Esophagus muscularis mucosa (tissue), 4 donors: ENCODE data around the gene GPC6.

ENCODE experiments used
- EP300 ChIP-seq: sonication (generic); formaldehyde crosslinking; IDR thresholded peaks from one replicate; pipeline ENCODE4 v1.6.1; 2017; ENCODE audit warnings: antibody characterized with exemption
- POLR2A ChIP-seq: fragments of 450-650 bp; IDR thresholded peaks from one replicate; pipeline ENCODE4 v1.6.1; 2017; ENCODE audit warnings: antibody characterized with exemption, moderate library complexity, mild to moderate bottlenecking, low read depth
- POLR2AphosphoS5 ChIP-seq, 2 donors: sonication (generic); formaldehyde crosslinking; IDR thresholded peaks; one replicate each; pipeline ENCODE4 v1.6.1; 2017; ENCODE audit warnings: antibody characterized with exemption in 2 of 2
- TF ChIP-seq, protein P1 (sequence below), 3 experiments: fragments of 200-600 bp in 2 of 3; fragments of 450-650 bp in 1 of 3; sonication (generic) in 2 of 3; IDR thresholded peaks; one replicate each; pipeline ENCODE4 v1.5.1; 2017 to 2019; ENCODE audit warnings: antibody characterized with exemption in 3 of 3, mild to moderate bottlenecking in 2 of 3, moderate library complexity in 1 of 3

DNA sequence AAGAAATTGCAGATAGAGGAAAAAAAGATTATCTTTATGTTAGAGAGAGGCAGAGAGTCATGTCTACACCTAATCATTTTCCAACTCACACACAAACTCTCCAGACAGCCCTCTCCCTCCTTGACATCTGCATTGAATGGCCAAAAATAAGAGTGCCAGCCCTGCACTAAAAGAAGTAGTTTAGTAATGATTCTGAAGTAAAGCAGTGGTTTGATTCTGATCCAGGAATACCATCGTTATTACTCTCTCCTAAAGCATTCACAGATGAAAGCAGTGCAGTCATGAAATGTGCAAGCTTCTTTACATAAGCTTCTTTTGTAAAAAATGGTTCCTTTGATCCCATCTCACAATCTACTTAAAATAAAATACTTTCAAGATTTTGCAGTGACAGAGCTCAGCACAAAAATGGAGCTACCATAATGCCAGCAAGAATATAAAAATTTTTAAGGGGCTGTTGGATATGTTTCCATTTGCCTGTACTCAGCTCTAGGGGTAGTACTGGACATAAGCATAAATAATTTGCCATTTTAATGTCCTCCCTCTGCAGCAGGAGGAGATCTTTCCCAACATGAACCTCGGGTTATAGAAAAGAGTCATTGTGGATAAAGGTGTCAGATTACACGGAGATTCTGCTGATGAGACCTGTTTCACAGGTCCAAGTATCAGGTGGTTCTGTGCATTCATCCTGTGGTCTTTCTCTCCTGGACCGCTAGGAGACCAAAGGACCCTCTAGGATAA, 846.6 kb downstream of the GPC6 start:
- TF ChIP-seq POLR2A: no peak
- TF ChIP-seq, protein P1, sequence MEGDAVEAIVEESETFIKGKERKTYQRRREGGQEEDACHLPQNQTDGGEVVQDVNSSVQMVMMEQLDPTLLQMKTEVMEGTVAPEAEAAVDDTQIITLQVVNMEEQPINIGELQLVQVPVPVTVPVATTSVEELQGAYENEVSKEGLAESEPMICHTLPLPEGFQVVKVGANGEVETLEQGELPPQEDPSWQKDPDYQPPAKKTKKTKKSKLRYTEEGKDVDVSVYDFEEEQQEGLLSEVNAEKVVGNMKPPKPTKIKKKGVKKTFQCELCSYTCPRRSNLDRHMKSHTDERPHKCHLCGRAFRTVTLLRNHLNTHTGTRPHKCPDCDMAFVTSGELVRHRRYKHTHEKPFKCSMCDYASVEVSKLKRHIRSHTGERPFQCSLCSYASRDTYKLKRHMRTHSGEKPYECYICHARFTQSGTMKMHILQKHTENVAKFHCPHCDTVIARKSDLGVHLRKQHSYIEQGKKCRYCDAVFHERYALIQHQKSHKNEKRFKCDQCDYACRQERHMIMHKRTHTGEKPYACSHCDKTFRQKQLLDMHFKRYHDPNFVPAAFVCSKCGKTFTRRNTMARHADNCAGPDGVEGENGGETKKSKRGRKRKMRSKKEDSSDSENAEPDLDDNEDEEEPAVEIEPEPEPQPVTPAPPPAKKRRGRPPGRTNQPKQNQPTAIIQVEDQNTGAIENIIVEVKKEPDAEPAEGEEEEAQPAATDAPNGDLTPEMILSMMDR (IDR thresholded peaks at IDR 0.05): no peak
- no peak for TF ChIP-seq POLR2AphosphoS5 (IDR thresholded peaks at IDR 0.05)
- no peak for TF ChIP-seq EP300
